ACHN (cell line): ENCODE measurements around the gene DEUP1.
"Not testable (repeated sequence)": the region's sequence is repeated elsewhere in the genome, so short reads cannot be mapped to it uniquely, and the experiment has no call there.

Source experiments
- DNase-seq: peaks from one replicate; pipeline ENCODE4 v3.0.0-alpha.2; 2015
- in situ Hi-C: cut with HindIII; loops from 2 replicates; pipeline ENCODE4 v1.10.0; 2017; ENCODE audit warnings: low sequenced_read_pairs, low pct_ligation_motif_present, low pct_unique_long_range_greater_than_20kb

The DEUP1 gene

GRCh38 chr11:93340223-93340622 lies 9.7 kb downstream of the DEUP1 start:
- in situ Hi-C loops = no loop called here
- no peak for DNase-seq

DNA sequence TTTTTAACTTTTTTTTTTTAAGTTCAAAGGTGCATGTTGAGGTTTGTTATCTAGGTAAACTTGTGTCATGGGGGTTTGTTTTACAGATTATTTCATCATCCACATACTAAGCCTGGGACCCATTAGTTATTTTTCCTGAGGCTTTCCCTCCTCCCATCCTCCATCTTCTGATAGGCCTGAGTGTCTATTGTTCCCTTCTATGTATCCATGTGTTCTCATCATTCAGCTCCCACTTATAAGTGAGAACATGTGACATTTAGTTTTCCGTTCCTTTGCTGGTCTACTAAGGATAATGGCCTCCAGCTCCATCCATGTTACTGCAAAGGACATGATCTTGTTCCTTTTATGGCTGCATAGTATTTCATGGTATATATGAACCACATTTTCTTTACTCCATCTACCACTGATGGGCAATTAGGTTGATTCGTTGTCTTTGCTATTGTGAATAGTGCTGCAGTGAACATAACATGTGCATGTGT lies 14.4 kb downstream of the DEUP1 start:
- DNase-seq = no peak
- in situ Hi-C loops = no loop called here

DNA sequence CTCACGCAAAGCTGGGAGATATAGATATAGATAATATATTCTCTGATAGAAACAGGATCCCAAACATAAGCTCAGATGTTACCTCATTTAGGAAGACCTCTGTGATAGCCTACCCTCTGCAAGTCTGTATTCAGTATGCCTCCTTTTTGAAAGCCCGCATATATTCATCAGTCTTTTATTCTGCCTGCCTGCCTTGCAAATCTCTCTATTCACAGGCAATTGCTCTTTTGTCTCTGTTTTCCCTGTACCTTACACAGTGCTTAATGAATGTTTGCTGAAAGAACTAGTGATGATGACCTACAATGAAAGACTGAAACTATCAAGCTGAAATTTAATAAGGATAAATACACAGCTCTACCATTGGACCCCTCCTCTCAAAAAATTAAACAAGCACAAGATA lies 18.4 kb downstream of the DEUP1 start:
- in situ Hi-C loops = no loop called here

DNA sequence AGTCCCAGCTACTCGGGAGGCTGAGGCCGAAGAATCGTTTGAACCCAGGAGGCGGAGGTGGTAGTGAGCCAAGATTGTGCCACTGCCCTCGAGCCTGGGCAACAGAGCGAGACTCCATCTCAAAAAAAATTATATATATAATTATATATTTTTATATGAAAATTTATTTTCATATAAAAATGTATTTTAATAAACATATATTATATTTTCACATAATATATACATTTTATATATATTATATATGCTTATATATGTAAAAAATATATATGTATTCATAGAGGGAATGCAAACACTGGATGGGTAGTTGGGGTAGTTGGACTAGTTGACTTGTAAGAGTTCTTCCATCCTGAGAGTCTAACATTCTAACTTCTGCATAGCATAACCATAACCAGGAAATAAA lies 20.3 kb downstream of the DEUP1 start:
- in situ Hi-C loops = no loop called here
- DNase-seq = no peak

More for the DNA sequence above, 18.4 kb downstream of the DEUP1 start:
- DNase-seq = no peak

GRCh38 chr11:93359396-93359795 lies 28.9 kb downstream of the DEUP1 start:
- no peak for DNase-seq
- in situ Hi-C loops = no loop called here

DNA sequence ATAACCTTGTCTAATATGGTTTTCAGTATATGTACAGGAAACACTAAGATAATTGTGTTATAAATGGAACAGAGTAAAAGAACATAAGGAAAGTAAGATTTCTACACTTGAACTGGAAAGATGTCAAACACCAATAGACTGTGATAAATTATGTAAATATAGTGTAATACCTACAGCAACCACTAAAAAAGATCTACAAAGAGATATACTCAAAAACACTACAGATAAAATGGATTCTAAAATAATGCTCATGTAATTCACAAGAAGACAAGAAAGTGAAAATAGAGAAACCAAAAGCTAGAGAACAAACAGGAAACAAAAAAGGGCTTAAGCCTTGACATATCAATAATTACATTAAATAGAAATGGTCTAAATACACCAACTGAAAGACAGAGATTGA lies 30.9 kb downstream of the DEUP1 start:
- DNase-seq = no peak
- in situ Hi-C loops = no loop called here

- in situ Hi-C loops = no loop called here
- no peak for DNase-seq
Measured at GRCh38 chr11:93368022-93368421, 37.5 kb downstream of the DEUP1 start.

DNA sequence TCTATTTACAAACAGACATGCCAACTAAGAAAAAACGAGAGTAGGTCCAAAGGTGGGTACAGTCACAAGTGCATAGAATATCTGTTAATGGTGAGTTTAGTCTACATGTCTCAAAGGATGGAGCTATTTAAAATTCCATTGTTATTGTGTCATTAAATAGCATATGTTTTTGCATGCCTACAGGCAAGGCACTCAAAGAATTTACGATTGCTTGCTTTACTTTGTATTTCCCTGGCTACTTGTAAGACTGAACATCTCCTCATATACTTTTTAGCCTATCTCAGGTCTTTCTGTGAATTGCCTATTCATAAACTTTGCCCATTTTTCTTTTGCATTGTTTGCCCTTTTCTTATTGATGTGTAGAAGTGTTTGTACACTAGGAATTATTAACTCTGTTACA lies 39.7 kb downstream of the DEUP1 start:
- in situ Hi-C loops = no loop called here
- DNase-seq = no peak

- in situ Hi-C loops = no loop called here
- DNase-seq = no peak
Measured at GRCh38 chr11:93389737-93390136, 59.2 kb downstream of the DEUP1 start.

- in situ Hi-C loops = no loop called here
- DNase-seq = no peak
Measured at GRCh38 chr11:93392867-93393266, 62.3 kb downstream of the DEUP1 start.

- no peak for DNase-seq
- in situ Hi-C loops = no loop called here
Measured at GRCh38 chr11:93393386-93393785, 62.8 kb downstream of the DEUP1 start.

DNA sequence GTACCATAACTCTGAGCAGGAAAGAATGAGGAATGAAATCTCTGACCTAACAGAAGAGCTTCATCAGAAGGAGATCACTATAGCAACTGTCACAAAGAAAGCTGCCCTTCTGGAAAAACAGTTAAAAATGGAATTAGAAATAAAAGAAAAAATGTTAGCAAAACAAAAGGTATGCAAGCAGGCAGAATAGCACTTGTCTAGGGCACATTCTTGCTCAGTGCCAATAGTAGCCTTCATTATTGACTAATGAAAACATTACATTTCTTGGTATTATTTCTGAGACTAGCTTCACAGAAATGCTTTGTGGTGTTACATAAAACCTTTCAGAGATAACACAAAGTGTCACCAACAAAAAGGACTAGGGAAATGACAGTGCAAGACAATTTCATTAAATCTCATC lies 63.9 kb downstream of the DEUP1 start:
- no peak for DNase-seq
- in situ Hi-C loops = no loop called here

GRCh38 chr11:93396316-93396715 lies 65.8 kb downstream of the DEUP1 start:
- in situ Hi-C loops = no loop called here
- DNase-seq = no peak

DNA sequence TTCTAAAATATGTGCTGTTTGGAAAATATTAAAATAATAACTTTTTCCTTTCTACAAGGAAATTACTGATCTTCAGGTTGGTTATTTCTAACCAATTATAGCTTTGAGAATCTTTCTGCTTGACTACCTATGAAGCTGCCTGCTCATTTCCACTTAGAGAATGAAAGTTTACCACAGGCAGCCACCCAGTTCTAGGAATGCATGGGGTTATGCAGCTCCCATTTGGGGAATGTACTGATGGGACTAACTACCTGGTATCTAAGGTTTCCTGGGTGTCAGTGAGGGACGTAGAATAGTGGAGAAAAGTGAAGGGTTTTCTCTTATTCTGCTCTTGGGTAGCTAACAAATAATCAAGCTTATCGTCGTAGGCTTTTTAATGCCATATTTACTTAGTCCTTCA lies 73.4 kb downstream of the DEUP1 start:
- in situ Hi-C loops = no loop called here

GRCh38 chr11:93407777-93408401 lies 77.3 kb downstream of the DEUP1 start:
- DNase-seq = no peak

More for the DNA sequence above, 73.4 kb downstream of the DEUP1 start:
- no peak for DNase-seq

DNA sequence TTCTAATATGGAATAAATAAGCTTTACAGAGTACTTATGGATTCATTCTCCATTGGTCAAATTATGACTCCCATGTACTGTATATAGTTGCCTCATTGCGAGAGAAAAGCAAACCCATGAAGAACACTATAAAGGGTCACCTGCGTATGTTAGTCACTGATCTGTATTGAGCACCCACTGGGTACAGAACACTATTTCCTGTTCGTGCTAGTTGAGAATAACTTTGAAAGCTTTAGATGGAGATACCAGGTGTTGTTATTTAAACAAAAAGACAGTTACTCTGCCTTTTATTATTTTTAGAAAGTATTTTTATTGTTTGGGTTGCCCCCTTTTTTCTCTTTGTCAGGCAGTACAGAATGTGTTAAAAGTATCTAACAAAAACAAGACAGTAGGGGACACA lies 79.9 kb downstream of the DEUP1 start:
- DNase-seq = no peak
- in situ Hi-C loops = no loop called here

More at GRCh38 chr11:93407777-93408401, 77.3 kb downstream of the DEUP1 start:
- in situ Hi-C loops = no loop called here

DNA sequence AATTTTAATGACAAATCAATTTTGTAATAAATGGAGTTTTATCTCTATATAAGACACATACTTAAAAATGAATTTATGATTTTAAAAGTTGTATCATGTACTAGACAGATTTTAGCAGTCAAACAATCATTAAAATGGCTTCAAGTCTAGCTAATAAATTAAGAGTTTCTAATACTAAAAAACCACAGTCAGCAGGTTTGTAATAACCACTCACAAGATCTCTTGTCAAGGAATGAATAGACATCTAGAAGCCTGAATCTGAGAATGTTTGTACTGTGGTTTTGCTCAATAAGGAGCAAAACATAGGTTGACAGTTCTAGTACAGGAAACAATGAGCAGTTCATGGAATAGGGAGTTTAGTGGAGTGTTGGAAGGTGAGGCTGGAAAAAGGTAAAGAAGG lies 81.2 kb downstream of the DEUP1 start:
- in situ Hi-C loops = no loop called here
- DNase-seq = no peak

DNA sequence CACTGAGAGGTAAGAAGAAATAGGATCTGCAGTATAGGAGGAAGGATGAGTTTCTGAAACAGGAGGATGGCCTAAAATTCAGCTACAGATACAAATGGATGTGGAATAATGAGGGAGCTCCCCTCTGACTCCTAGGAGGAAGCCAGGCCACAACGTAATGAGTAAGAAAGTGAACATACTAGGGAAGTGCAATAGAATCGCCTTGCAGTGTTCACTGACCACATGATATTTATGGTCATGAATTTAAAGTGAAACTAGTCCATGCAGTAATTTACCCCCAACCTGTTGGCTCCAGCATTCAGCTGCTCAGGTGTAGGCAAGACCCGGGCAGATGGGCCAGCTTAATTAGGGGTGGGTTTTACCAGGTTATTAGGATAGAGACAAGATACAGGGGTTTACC lies 101.7 kb downstream of the DEUP1 start:
- DNase-seq = no peak
- in situ Hi-C loops = no loop called here

GRCh38 chr11:93443232-93443631 lies 112.7 kb downstream of the DEUP1 start:
- in situ Hi-C loops, DNase-seq: not testable (repeated sequence)

GRCh38 chr11:93444617-93445073 lies 114.1 kb downstream of the DEUP1 start:
- in situ Hi-C loops = no loop called here
- no peak for DNase-seq

- in situ Hi-C loops = no loop called here
- no peak for DNase-seq
Measured at GRCh38 chr11:93458286-93458685, 127.7 kb downstream of the DEUP1 start.
